ENCODE data around the gene MPRIP.

Gene MPRIP

GRCh38 chr17:17221329-17221728 is 179.1 kb downstream of the MPRIP start:
- no peak for DNase-seq

GRCh38 chr17:17223736-17224135 is 181.5 kb downstream of the MPRIP start:
- no peak for DNase-seq

DNA sequence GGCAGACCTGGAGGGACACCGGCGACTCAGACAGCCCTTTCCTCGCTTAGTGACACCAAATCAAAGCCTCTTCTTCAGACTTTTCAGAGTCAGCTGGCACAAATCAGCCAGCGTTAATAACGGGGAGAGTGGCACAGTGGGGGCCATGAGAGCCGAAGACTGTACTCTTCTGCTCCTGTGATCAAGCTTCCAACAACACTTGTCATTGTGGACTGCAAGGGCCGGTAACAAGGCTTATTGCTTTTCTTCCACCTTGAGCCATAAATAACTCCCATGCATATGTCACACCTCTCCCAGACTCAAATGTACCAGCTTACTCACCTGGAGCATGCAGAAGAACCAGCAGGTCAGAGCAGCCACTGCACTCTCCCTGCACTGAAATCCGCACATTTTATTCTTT is 181.9 kb downstream of the MPRIP start:
- no peak for DNase-seq

- no peak for DNase-seq
Observed at GRCh38 chr17:17225901-17226300, 183.6 kb downstream of the MPRIP start.

GRCh38 chr17:17226451-17227265 is 184.4 kb downstream of the MPRIP start:
- no peak for DNase-seq

DNA sequence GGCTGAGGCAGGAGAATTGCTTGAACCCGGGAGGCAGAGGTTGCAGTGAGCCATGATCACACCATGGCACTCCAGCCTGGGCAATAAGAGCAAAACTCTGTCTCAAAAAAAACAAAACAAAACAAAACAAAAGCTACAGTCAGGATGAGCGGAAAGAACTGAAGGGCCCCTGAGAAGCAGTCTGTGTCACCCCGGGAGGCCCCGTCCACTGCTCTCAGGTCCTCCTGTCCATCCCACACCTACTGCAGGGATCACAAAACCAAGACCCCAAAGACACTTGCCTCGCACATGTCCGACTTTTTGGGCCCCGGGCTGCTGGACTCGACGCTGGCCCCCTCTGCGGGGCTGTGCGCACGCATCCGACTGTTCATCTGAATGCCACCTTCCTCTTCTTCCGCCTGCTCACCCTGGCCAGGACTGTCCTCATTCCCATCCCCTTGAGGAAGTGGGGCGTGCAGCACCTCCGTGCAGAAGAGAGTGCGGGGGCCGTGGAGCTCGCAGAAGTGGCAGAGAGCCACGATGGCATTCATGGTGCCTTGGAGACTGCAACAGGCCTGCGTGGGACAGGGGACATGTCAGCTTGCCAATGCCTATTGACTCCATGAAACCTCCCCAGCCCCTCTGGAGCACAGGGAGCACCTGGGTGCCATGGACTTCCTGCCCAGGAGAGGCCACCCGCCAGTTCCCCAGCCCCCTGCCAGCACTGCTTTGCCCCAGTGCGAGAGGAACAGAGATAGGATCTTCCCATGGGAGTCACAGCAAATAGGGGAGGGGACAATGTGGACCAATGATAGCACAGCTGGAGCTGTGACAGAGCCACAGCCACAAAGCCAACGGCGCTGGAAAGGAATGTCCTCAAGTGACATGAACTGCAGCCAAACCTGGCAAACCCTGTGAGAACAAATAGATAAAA is 185.6 kb downstream of the MPRIP start:
- no peak for DNase-seq

DNA sequence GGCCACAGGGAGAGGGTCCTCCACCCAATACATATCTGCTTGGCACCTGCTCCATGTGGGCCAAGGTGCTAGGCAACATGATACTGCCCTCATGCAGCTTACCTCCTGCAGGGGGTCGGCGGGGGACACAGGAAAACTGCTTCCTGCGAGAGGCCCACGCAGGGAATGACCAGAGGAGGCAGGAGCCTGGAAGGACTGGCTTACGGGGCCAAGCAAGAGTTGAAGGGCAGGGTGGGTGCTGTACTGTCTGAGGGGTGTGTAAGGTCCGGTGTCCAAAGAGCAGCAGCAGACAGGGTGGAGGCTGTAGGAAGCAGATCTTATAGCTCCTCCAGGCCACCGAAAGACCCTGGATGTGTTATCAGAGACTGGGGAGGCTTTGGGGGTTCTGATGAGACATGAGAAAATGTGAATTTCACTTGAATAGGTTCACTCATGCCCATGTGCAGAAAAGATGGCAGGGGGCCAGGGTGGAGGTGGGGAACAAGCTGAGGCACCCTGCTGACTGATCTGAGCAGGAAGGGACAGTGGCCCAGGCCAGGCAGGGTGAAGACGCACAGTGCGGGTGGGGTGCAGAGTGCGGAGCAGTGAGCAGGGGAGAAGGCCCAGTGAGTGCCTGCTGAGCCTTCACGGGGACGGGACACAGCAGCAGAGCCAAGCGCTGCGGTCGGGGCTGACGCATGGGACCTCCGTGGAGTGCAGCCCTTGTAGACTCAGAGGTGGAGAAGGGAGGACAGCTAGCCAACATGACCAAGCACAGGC is 186.4 kb downstream of the MPRIP start:
- no peak for DNase-seq

DNA sequence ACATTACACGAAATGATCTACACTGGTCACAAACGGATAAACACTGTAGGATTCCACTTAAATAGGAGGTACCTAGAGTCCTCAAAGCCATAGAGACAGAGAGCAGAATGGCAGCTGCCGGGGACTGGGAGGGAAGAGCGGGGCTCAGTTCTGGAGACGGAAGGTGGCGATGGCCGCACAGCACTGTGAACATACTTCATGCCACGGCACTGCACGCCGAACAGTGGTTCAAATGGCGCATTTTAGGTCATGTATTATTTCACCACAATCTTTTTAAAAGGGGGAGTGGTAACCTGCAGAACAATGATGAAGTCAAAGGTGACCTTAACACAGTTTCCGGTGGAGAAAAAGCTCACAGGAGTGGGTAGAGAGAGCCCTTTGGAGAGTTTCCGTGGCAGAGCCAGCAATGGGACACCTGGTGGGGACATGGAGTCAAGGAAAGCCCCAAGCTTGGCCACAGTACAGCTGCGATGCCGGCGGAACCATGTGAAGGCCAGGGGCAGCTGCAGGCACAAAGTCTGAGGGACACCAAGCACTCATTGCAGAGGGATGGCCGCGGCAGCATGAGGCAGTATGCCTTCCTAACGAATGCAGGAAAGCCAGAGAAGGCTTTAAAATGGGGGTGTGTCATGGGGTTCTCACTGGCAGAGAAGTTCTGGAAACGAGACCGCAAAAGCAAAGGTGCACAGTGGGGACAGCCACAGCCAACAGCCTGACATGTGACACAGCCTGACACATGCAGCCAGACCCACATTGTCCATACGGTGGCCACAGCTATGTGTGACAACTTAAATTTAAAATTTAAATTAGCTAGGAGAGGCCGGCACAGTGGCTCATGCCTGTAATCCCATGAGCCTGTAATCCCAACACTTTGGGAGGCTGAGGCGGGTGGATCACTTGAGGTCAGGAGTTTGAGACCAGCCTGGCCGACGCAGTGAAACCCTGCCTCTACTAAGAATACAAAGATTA is 187.4 kb downstream of the MPRIP start:
- DNase-seq, result no peak

DNA sequence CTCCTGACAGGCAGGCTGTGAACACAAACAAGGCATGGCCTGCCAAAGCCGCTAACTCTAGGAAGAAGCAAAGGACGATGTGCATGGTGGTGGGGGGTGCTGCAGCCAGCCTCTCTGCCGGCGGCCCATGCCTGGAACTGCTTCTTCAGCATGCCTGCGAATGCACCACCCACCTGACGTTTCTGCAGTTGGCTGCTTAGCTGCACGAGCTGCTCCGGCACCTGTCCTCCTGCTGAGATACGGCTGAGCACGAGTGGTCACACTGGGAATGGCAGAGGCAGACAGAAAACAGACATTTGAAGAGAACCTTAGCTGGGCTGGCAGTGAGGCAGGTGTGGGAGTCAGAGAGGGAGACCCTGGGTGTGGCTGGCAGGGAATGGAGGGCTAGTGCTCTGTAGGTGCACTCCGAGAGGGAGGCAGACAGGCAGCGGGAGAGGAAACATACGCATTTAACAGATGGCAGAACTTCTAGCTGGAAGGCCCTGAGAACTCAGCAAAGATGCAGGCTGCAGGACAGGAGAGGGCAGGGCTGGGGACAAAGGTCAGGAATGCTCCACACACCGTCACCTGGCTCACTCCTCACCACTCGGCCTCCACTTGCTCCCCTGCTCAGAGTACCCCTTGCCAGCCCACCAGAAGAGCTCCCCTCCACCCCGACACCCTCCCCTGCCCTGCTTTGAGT is 189.5 kb downstream of the MPRIP start:
- DNase-seq, result no peak

GRCh38 chr17:17232303-17232621 is 190.0 kb downstream of the MPRIP start:
- no peak for DNase-seq

DNA sequence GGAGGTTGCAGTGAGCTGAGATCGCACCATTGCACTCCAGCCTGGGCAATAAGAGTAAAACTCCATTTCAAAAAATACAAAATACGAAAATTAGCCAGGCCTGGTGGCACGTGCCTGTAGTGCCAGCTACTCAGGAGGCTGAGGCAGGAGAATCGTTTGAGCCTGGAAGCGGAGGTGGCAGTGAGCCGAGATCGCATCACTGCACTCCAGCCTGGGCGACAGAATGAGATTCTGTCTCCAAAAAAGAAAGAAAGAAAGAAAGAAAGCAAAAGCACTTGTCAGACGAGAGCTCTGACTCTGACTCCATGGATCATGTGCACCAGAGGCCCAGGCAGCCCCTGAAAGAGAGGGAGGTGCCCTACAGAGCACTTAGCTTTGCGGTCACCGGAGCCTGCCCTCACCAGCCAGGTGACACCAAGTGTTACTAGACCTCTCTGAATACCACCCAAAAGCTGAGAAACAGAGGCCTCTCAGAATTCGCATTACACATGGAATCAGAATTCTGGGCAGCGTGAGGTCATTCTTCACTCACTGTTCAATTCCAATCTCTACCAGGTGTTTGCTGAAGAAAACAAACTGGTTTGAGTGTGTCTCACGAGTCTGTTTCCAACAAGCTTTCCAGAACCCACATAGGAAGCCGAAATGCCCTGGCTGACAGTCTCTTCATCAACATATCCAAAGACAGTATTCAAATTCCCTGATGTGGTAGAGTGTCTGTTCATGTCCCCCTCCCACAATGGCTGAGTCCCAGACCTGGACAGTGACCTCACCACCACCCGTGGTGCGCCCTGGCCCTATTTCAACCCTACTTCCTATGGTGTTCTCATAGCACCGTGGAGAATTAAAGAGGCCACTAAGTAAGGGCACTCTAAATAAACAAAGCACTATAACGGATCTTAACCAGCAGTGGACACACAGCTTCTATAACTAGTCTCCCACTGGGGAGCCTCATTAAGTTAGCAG is 193.2 kb downstream of the MPRIP start:
- DNase-seq, result no peak

DNA sequence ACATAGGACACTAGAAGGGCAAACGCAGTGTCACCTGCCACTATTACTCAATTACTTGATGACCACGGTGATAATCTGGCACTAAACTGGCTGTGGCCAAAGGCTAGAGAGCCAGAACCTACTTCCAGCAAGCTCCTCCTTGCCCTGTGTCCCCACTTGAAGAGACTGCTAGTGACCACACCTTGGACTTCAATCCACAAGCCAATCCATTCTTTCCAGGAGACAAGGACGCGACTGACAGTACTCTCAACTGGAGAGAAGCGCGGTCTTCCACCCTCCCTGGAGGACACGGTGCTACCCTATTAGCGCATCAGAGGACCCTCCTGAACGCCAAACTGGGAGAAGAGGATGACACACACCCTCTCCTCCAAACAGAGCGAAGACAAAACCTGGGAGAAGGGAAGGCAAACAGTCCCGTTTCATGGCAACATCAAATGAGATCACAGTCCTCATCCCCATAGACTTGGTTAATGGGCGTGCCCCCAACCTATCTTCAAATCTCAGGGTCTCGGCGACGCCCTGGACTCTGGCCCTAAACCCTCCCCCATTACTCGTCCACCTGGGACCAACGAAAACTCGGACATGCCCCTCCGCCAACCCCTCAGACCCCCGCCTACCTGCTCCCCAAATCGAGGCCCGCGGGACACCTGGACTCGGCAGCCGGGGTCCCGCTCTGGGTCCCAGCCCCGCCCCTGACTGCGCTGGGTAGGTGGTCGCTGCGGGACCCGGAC is 194.2 kb downstream of the MPRIP start:
- DNase-seq, result no peak

DNA sequence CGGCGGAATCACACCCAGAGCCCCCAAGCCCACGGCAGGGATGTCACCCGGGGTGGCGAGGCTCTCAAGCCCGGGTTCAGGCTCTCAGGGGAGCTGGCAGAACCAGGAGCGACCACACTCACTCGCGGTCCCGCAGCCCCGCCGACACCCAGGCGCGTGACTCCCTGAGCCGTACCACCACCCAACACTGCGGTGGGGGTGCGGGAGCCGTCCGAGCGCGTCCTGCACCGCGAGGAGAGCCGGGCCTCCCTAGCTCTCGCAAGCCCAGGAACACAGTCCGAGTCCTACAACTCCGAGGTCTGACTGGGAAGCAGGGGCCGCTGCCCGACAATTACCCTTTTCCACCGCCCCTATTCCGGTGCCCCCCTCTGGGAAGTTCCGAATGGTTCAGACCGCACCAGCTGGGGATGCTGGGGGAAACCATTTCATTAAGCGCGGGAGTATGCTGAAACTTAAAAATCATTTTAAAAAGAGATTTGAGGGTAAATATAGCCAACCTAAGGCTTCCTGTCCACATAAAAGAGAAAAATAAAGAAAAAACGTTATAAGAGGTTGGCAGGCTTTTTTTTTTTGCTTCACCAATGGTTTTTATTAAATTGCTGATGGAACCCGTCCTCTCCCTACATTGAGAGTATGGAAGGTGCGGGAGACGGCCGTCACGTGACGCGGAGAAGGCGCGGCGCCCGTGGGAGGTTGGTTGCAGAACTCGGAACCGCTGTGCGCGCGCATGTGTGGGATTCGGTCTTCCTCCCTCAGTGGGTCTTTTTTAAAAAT is 195.0 kb downstream of the MPRIP start, which contains the start of gene FLCN:
TSS of gene FLCN (minus strand) at position 143 of the 774 bp plus-strand sequence. CDS start 9,031 bp downstream, outside the sequence.
- DNase-seq, result peak; percentile 26

DNA sequence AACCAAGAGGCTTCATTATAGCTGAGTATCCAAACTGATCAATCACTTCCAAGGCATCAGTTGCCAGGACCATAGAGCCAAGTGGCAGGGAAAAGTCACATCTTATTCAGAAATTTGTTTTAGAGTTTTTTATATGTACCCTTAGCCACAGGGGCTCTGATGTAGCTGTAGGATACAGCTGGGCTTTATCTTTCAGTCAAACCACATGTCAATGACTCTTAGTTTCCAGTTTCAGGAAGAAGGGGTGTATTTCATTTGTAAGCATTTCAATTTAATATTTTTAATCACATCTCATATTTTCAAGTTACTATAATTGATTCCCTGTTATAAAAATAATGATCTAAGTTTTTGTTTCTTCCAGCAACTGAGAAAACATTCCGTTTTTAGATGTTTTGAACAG is 197.6 kb downstream of the MPRIP start:
- DNase-seq, result no peak

GRCh38 chr17:17241656-17242055 is 199.4 kb downstream of the MPRIP start:
- no peak for DNase-seq

DNA sequence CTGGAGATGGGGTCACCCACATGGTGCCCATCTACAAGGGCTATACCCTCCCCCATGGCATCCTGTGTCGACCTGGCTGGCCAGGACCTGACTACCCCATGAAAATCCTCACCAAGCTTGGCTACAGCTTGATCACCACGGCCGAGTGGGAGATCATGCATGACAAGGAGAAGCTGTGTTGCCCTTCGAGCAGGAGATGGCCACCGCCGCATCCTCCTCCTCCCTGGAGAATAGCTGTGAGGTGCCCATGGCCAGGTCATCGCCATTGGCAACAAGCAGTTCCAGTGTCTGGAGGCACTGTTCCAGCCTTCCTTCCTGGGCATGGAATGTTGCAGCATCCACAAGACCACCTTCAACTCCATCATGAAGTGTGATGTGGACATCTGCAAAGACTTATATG is 200.0 kb downstream of the MPRIP start:
- DNase-seq, result no peak

Data from NCI-H2107 (cell line).